GM04504 (cell line): ENCODE results near the gene LEO1.

ENCODE experiments used
- DNase-seq: peaks from one replicate; pipeline ENCODE4 v3.0.0-alpha.2; 2012; ENCODE audit warnings: low read depth

Gene LEO1

GRCh38 chr15:51971375-51972133 is at the start of gene LEO1:
Gene LEO1, minus strand, starts transcription at chr15:51971778. Its CDS starts 33 bp downstream, at chr15:51971745.
- DNase-seq: peak; percentile 91

DNA sequence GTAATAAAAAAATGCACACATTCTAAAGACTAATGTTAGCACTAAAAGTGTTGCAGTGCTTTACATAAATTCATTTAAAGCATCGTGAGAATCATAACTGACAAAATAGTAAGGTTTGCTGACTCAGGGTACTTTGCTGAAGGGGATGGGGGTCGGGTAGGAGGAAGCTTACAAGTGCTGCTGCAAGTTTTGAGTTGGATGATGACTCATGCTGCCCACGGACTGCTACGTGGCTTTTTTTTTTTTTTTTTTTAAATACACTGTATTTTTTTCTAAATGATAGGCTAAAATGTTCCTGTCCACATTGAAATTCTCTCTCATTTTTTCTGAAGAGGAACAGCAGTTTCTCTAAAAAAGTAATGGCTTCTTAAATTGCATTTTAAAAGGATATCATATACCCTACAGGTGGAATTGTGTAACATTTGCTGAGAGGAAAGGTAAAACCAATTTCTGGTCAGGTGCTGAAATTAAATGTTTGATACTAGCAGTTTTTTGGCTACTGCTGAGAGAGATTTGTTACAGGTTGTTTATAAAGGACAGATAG is 49.6 kb upstream of the LEO1 start:
- DNase-seq: peak; percentile 73

DNA sequence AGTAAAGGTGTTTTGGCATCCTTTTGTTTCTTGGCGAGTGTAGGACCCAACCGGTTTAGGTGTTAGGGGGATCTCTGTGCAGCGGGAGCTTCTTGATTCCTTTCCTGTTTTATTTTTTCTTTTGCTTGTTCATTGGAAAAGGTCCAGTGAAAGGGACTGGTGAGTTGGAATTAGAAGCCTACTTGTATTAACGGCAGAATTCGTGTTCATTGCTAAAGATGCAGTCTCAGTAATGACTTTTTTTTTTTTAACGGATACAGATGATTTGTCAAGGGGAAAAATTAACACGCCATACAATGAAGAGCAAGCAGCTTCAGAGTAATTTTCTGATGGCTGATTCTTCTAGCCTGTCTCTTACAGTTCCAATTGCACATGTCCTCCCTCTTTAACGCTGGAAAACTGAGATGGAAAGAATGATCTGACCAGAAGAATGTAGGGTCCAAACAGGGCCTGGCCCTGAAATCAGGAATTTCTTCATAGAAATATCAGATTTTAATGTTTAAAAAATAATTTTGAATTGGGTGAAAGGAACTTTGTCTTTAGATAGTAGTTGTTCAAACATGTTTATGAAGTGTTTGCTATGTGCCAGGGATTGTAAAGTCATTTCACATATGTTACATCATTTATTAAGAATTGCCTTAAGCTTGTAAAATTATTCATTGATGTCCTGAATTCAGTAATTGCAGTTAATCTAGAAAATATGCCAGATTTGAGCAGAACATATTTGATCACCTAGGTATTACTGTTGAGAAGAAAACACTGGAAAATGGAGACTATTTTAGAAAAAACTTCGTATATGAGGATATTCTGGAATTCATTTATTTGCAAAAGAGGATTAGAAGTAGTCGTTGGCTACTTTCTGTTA is 48.9 kb upstream of the LEO1 start:
- no peak for DNase-seq

DNA sequence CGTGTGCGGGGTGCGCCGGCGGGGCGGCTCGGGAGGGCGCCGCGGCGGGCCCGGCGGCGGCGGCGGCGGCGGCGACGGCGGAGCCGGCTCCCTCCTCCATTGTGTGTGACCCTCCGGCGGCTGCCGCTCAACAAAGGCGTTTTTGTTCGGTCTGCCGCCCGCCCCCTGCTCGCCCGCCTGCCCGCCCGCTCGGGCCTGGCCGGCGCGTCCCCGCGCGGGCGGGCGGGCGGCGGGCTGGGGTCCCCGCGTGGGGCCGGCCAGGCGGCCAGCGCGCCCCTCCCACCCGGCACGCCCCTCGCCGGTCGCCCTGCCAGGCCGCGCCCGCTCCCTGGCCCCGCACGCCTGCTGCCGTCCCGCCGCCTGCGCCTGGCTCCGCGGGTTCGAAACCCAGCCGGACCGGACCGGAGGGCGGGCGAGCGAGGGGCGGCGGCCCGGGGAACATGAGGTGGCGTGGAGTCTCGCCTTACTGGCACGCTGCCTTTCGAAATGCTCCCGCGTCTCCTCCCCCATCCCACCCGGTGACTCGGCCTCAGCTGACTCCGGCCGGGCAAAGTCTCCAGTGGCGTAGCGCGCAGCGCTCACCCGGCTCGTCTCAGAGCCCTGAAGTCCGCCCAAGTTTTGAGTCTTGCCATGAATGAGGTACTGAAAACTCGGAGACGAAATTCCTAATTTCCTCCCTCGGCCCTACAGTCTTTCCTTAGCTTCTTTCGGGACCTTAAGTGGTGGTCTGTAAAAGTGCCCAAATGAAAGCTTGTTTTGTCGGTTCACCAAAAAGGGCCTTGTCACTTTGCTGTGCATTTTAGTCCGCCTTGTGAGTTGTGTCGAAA is 48.0 kb upstream of the LEO1 start:
- peak; percentile 80 for DNase-seq

- DNase-seq: peak; percentile 88
Observed at GRCh38 chr15:52018693-52019393, 47.3 kb upstream of the LEO1 start, which contains the start of gene MAPK6. Gene MAPK6, plus strand, starts transcription at chr15:52019219. Its CDS starts 27,242 bp downstream, at chr15:52046461.

GRCh38 chr15:52018244-52018643 is 46.7 kb upstream of the LEO1 start:
- no peak for DNase-seq

DNA sequence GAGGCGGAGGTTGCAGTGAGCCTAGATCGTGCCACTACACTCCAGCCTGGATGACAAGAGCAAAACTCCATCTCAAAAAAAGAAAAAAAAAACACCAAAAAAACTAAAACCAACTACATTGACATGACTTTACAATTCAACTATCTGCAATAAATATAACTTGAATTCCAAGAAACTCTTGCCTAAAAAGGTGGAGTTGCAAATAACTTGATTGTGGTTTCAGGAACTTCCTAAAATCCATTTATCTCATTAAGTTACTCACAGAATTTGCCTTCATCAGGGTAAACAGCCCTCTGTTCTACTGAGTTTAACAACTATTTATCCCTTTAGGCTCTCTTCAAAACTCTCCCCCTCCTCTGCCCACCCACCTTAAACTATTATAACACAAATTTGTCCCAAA is 44.7 kb upstream of the LEO1 start:
- DNase-seq: no peak

DNA sequence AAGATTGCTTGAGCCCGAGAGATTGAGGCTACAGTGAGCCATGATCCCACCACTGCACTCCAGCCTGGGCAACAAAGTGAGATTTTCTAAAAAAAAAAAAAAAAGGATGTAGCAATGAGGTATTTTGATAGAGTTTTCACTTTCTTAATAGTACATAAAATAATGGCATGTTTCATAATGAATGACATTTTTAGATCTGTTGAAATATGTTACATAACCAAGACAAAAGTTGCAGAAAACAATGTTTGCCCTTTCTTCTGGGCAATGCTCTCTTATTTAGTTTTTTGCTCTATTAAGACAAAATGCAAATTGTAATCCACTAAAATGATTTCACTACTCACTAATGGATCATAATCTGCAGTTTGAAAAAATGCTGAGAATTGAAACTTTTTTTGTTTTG is 43.0 kb upstream of the LEO1 start:
- no peak for DNase-seq

DNA sequence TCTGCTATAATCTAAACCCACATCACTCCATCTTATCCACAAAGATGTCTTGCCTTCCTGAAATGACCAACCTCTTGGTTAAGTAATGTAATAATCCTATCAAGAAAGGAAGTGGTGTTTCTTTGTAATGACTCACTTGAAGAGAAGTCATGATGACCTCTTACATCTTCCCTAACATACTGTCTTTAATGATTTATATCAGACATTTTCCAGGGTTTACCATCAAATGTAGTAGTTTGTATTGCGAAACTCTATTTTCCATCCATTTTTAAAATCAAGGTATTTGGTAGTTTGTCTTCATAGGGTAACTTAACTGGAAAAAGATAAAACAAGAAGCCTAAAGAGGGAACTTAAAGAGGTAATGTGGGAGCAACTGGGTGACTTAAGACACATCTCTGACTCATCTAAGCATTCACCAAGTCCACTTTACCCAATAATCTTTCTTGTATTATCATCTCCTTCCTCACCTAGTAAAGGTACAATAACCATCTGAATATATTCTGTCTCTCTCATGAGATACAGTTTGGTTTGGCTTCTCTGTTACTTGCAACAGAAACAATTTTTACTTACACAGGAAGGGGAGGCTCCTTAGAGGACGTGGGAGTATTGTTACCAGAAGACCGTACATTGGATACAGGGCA is 41.7 kb upstream of the LEO1 start:
- no peak for DNase-seq

DNA sequence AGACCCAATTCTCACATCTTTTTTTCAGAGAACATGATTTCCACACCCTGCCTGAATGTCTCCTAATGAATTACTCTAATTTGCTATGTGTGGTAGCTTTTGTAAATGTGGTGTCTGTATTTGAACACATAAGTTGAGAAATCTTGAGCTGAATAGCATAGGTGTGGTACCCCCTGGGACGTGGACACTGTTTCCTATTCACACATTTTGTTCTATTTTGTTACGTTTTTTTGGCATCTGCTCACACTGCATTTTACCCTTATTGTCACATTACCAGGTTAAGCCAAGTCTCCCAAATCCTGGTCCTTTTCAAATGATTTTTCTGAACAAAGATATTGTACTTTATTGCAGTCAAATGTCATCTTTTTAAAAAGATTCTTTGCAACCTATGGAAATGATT is 40.6 kb upstream of the LEO1 start:
- no peak for DNase-seq

- no peak for DNase-seq
Observed at GRCh38 chr15:52011711-52012144, 40.1 kb upstream of the LEO1 start.

GRCh38 chr15:52010633-52011595 is 39.3 kb upstream of the LEO1 start:
- peak; percentile 66 for DNase-seq

- DNase-seq: no peak
Observed at GRCh38 chr15:52008698-52009434, 37.3 kb upstream of the LEO1 start.

GRCh38 chr15:52008359-52008697 is 36.8 kb upstream of the LEO1 start:
- DNase-seq: no peak

DNA sequence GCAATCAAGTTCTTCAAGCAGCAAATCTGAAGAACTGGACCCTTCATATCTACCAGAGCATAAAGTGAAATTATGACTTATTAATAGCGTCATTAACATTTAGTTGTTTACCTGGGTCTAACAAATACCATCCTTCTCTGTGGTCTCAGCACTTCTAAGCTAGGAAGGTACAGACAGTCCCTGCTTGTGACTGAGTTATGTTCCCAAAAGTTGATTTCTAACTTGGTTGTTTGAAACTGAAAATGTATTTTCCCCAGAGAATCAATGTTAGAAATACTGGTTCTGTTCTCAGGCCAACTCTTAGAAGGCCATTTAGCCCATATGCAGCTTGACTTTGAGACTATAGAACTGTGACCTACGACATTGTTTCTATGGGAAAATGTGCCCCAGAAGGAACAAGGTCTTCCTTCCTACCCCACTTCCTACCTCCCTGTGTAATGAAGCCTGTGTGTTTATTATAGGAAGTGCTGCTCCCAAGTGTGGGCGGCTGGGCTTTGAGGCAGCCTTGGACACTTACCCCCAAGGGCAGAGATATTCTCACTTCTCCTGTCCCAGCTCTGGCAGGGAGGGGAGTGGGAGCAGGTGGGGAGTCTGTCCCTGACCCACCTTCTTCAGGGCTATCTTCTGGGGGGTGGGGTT is 35.2 kb upstream of the LEO1 start:
- DNase-seq: no peak

DNA sequence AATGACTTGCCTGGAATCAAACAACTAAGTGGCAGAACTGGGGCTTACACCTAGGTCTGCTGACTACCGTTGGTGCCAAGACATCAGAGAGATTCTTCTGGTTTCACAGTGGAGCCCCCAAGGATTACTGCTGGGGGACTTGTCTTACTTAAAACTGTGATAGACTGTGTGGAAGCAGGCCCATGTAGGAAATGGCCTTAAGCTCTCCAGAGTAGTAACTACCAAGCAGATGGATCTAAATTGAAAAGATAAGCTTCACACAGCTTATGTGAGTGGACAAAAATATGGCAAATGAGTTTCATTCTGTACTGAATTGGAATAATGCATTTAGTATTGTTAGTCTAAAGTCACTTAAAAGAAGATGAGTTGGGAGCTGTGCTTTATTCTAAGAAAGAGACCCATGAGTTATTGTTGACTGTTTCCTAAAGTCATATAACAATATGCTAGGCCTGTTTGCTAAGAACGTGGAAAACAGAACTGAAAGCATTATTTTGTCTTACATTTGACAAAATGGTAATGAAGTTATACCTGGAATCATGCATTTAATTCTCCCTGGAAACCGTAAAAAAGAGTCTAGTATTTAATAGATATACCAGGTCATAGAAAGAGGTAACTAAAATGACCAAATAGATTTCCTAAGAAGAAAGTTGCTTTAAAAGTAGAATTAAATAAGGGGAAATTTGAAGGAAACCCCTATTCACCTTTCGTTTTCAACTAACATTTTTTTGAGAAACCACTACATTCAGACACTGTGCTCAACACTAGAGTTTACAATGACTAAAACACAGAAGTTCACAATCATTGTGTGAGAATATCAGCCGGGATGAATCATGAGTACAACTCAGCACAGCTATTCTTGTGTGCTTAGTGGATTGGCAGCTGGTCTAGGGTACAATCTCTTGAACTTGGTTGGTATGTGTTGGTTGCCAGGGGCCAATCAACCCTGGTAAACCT is 34.4 kb upstream of the LEO1 start:
- DNase-seq: no peak

DNA sequence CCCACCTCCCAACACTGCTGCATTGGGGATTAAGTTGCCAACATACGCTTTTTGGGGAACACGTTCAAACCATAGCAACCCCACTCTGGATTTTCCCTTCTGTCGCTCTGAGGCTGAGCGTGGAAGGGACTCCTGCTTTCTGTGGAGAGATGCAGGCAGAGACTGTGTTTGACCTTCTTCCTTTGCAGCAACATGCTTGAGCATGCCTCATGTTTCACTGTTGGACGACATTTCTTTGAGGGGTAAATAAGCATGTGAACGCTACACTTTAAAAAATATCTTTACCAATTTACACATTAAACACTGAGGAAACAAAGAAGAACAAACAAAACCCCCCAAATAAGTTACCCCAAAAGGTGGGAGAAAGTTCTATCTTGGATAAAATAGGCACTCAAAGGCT is 33.2 kb upstream of the LEO1 start:
- no peak for DNase-seq
